Lower lobe of right lung (tissue), 2 donors: ENCODE data around the gene FBLN2. TPM values are rescaled to one million over a fixed set of nuclear protein-coding genes. Genes with fewer than 3 reads are reported as not detected.

ENCODE experiments used
- ATAC-seq, 2 donors: fragments of 200-7000 bp; cut with Tn5 transposase; one replicate each; pipeline ENCODE4 v1.9.1; 2020 to 2022; ENCODE audit warnings: mild to moderate bottlenecking in 2 of 2, moderate library complexity in 2 of 2
- DNase-seq: peaks from one replicate; pipeline ENCODE4 v3.0.0-alpha.2; 2020
- H3K27ac ChIP-seq: fragments of 200-600 bp; one replicate; pipeline ENCODE4 v1.8.0; 2022
- H3K27me3 ChIP-seq: fragments of 200-600 bp; one replicate; pipeline ENCODE4 v1.8.0; 2022; ENCODE audit warnings: low read depth
- H3K36me3 ChIP-seq: fragments of 200-600 bp; one replicate; pipeline ENCODE4 v1.8.0; 2022; ENCODE audit warnings: mild to moderate bottlenecking
- H3K4me1 ChIP-seq: fragments of 200-600 bp; one replicate; pipeline ENCODE4 v1.8.0; 2022
- H3K4me3 ChIP-seq: fragments of 200-600 bp; one replicate; pipeline ENCODE4 v1.8.0; 2022; ENCODE audit warnings: mild to moderate bottlenecking
- H3K9me3 ChIP-seq: fragments of 200-600 bp; one replicate; pipeline ENCODE4 v1.8.0; 2022
- intact Hi-C: fragments of 100-400 bp; cut with DNase I; formaldehyde crosslinking; loops from one replicate; pipeline ENCODE4 v1.11.0; 2022
- total RNA-seq: library from RNA; stranded (reverse); fragmentation: NEBNext Ultra II Directional; extraction: Animal tissue kit (Norgen Biotek cat#: 25700); gene quantifications from one replicate; pipeline ENCODE4 v1.2.1, GENCODE V29; 2021
- TF ChIP-seq, protein P1 (sequence below): fragments of 200-600 bp; IDR thresholded peaks from one replicate; pipeline ENCODE4 v1.8.0; 2022; ENCODE audit warnings: antibody characterized with exemption, mild to moderate bottlenecking
- donor health status: DM: no; HTN: yes; CAD: no; lungs with severe emphysema.

FBLN2 gene
- total RNA-seq, 1 donor from 2014 or later, result 40.8 TPM

DNA sequence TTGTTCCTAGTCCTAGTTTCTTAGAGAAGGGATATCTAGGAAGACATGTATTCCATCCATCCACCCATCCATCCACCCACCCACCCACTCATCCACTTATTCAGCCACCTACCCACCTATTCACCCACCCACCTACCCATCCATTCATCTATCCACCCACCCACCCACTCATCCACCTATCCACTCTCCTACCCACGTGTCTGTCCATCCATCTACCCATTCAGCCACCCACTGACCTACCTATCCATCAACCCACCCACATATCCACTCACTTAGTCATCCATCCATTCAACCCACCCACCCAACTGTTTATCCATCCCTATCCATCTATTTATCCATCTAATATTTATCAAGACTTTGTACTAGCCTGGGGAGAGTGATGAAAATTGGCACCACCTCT lies 120.5 kb downstream of the FBLN2 start:
- H3K4me1 ChIP-seq, result no peaks in the 10 kb centered on the region
- TF ChIP-seq, protein P1, sequence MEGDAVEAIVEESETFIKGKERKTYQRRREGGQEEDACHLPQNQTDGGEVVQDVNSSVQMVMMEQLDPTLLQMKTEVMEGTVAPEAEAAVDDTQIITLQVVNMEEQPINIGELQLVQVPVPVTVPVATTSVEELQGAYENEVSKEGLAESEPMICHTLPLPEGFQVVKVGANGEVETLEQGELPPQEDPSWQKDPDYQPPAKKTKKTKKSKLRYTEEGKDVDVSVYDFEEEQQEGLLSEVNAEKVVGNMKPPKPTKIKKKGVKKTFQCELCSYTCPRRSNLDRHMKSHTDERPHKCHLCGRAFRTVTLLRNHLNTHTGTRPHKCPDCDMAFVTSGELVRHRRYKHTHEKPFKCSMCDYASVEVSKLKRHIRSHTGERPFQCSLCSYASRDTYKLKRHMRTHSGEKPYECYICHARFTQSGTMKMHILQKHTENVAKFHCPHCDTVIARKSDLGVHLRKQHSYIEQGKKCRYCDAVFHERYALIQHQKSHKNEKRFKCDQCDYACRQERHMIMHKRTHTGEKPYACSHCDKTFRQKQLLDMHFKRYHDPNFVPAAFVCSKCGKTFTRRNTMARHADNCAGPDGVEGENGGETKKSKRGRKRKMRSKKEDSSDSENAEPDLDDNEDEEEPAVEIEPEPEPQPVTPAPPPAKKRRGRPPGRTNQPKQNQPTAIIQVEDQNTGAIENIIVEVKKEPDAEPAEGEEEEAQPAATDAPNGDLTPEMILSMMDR, result no peak
- ATAC-seq (no peak), DNase-seq (no peak)
- H3K9me3 ChIP-seq, result no peaks in the 10 kb centered on the region
- H3K27me3 ChIP-seq, result peaks cover 35% of the 10 kb centered on the region
- H3K36me3 ChIP-seq, result no peaks in the 10 kb centered on the region
- no peak overlapping the region for H3K4me3 ChIP-seq
- intact Hi-C loops, result no loop called here
- H3K27ac ChIP-seq, result no peak overlapping the region

DNA sequence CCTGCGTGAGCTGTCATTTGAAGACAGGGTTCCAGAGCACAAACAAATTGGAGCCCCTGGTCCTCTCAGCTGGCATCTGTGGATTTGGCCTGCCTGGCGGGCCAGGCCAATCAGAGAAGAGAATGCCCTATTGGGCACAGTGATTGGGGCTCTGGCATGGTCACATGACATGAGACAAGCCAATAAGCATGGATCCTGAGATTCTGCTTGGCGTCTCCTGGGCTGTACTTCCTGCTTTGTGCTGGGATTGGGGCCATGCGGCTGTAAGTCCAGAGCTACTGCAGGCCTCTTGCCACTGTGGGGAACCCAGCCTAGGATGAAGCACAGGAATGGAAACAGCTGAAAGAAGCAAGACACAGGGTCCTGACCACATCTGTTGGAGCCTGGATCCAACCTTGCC lies 121.4 kb downstream of the FBLN2 start:
- no peak for ATAC-seq
- no peak overlapping the region for H3K4me3 ChIP-seq
- H3K36me3 ChIP-seq, result no peaks in the 10 kb centered on the region
- TF ChIP-seq, protein P1, result no peak
- intact Hi-C loops, result no loop called here
- no peak for DNase-seq
- no peaks in the 10 kb centered on the region for H3K4me1 ChIP-seq
- no peak overlapping the region for H3K27ac ChIP-seq
- H3K9me3 ChIP-seq, result no peaks in the 10 kb centered on the region
- peaks cover 26% of the 10 kb centered on the region for H3K27me3 ChIP-seq

DNA sequence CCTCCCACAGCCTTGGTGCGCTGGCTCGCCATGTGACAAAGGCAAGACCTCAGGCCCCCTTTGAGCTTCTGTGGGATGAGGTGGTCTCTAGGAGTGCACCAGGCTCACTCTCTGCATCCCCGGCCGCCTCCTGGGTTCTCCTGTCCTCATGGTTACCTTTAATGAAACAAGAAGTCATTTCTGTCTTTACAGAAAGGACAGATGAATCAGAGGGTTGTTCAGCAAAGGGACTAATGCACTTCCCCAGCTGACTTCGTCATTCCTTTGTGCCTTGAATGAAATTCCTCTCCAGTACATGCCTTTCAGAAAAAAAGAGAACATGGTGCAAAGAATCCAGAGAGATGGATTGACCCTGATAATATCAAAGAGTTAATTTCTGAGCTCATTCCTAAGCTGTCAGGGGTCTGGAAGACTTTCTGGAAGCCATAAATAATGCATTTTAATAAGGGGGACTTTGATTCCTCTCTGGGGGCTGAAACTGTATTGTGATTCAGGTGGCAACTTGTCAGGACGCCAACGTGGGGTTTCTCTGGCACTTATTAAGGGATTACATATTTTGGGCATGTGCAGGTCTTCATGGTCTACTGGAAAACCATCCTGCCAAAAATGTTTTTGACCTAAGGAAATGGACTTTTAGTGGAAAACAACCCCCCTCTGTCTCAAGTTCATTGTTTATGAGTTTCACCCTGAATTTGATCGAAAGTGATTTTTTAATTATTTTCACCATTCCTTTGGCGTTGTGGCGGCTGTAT lies 122.7 kb downstream of the FBLN2 start:
- DNase-seq (no peak), ATAC-seq (no peak)
- H3K27me3 ChIP-seq, result peaks cover 15% of the 10 kb centered on the region
- intact Hi-C loops, result no loop called here
- no peak overlapping the region for H3K4me3 ChIP-seq
- H3K4me1 ChIP-seq, result no peaks in the 10 kb centered on the region
- H3K9me3 ChIP-seq, result no peaks in the 10 kb centered on the region
- no peaks in the 10 kb centered on the region for H3K36me3 ChIP-seq
- TF ChIP-seq, protein P1, result no peak
- no peak overlapping the region for H3K27ac ChIP-seq

DNA sequence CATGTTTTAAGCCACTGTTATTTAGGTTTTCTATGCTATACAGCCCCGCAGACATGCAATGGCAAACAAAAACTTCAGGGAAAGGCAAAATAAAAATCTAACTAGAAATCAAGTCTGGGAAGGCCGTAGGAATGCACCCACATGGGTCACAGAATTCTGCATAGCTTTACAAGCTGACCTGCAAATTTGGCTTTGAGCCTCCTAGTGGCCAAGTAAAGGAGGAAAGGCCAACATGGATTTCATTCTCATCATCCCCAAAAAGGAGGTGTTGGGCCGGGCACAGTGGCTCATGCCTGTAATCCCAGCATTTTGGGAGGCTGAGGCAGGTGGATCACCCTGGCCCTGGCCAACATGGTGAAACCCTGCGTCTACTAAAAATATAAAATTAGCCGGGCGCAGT lies 124.3 kb downstream of the FBLN2 start:
- intact Hi-C loops, result no loop called here
- Histone ChIP-seq H3K36me3 (no peaks in the 10 kb centered on the region), H3K4me1 (no peaks in the 10 kb centered on the region), H3K4me3 (no peak overlapping the region), H3K27me3 (peaks cover 13% of the 10 kb centered on the region), H3K9me3 (no peaks in the 10 kb centered on the region), H3K27ac (no peak overlapping the region)
- ATAC-seq (no peak), DNase-seq (no peak)
- TF ChIP-seq, protein P1, result no peak

DNA sequence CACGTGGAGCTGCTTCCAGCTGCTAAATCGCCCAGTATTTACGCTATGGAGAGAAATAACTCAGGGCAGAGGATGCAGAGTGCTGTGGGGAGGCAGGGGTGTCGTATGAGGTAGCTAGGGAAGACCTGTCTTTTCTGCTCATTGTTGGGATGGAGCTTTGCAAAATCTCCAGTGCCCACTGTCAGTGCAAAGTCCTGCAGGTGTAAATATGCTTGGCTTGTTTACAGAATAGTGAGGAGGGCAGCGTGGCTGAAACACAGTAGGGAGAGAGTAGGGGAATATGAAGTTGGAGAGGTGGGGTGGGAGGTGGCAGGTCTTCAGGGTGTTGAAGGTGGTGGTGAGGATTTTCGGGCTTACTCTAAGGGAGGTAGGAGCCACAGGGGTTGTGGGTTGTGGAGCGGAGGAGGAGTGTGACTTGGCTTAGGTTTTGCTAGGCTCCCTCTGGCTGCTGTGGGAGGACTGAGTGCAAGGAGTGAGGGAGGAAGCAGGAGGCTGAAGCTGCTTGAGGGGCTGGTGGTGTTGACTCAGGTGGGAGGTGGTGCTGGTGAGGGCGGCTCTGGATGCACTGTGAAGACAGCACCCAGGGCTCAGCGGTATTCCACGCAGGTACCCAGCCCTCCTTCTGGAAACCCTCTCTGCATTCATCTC lies 125.7 kb downstream of the FBLN2 start:
- H3K27me3 ChIP-seq, result peaks cover 12% of the 10 kb centered on the region
- ATAC-seq (no peak), DNase-seq (no peak)
- no peaks in the 10 kb centered on the region for H3K4me1 ChIP-seq
- no peaks in the 10 kb centered on the region for H3K36me3 ChIP-seq
- no peak overlapping the region for H3K4me3 ChIP-seq
- TF ChIP-seq, protein P1, result no peak
- intact Hi-C loops, result no loop called here
- no peak overlapping the region for H3K27ac ChIP-seq
- no peaks in the 10 kb centered on the region for H3K9me3 ChIP-seq
